GM23248 (cell line): Measurements from ENCODE around the gene NOXRED1. TPM values are rescaled to one million over a fixed set of nuclear protein-coding genes. Genes with fewer than 3 reads are reported as not detected.

Experiments used
- DNase-seq: peaks from one replicate; pipeline ENCODE4 v3.0.0-alpha.2; 2015
- H2AFZ ChIP-seq: fragments of 200-600 bp; sonication (generic); 2 replicates; pipeline ENCODE4 v1.6.1; 2016; ENCODE audit warnings: antibody characterized with exemption
- H3F3A ChIP-seq: fragments of 200-600 bp; sonication (generic); 2 replicates; pipeline ENCODE4 v1.6.1; 2016; ENCODE audit warnings: mild to moderate bottlenecking, antibody characterized with exemption, mixed run types; ENCODE audit not compliant: insufficient read depth
- H3K27ac ChIP-seq: fragments of 200-600 bp; sonication (generic); 2 replicates; pipeline ENCODE4 v1.5.1; 2016; ENCODE audit warnings: mild to moderate bottlenecking
- H3K27me3 ChIP-seq: fragments of 200-600 bp; sonication (generic); replicated peaks from 2 replicates; pipeline ENCODE4 v1.6.1; 2016; ENCODE audit warnings: mild to moderate bottlenecking; ENCODE audit not compliant: insufficient read depth
- H3K36me3 ChIP-seq: fragments of 200-600 bp; sonication (generic); 2 replicates; pipeline ENCODE4 v1.6.1; 2016; ENCODE audit warnings: low read depth, mild to moderate bottlenecking
- H3K4me1 ChIP-seq: fragments of 200-600 bp; sonication (generic); 2 replicates; pipeline ENCODE4 v1.6.1; 2016; ENCODE audit warnings: mild to moderate bottlenecking; ENCODE audit not compliant: insufficient read depth
- H3K4me2 ChIP-seq: fragments of 200-600 bp; sonication (generic); one replicate; pipeline ENCODE4 v1.6.1; 2016; ENCODE audit warnings: mild to moderate bottlenecking; ENCODE audit not compliant: unreplicated experiment
- H3K4me3 ChIP-seq: fragments of 200-600 bp; sonication (generic); 2 replicates; pipeline ENCODE4 v1.5.1; 2016; ENCODE audit warnings: mild to moderate bottlenecking
- H3K79me2 ChIP-seq: fragments of 200-600 bp; sonication (generic); 2 replicates; pipeline ENCODE4 v1.6.1; 2016; ENCODE audit warnings: mild to moderate bottlenecking; ENCODE audit not compliant: insufficient read depth
- H3K9ac ChIP-seq: fragments of 200-600 bp; sonication (generic); 2 replicates; pipeline ENCODE4 v1.6.1; 2016; ENCODE audit warnings: mild to moderate bottlenecking
- H3K9me2 ChIP-seq: fragments of 200-600 bp; sonication (generic); 2 replicates; pipeline ENCODE4 v1.6.1; 2016; ENCODE audit warnings: mixed run types, mild to moderate bottlenecking, moderate library complexity; ENCODE audit not compliant: insufficient read depth
- H3K9me3 ChIP-seq: fragments of 200-600 bp; sonication (generic); one replicate; pipeline ENCODE4 v1.6.1; 2017; ENCODE audit warnings: low read depth
- H4K20me1 ChIP-seq: fragments of 200-600 bp; sonication (generic); 2 replicates; pipeline ENCODE4 v1.6.0; 2016; ENCODE audit not compliant: insufficient read depth
- EZH2 ChIP-seq: fragments of 200-600 bp; sonication (generic); IDR thresholded peaks from 2 replicates; pipeline ENCODE4 v1.6.1; 2018; ENCODE audit warnings: antibody characterized with exemption, mild to moderate bottlenecking; ENCODE audit not compliant: insufficient read depth, poor library complexity, severe bottlenecking
- EZH2phosphoT487 ChIP-seq: fragments of 200-600 bp; sonication (generic); IDR thresholded peaks from 2 replicates; pipeline ENCODE4 v1.6.1; 2018; ENCODE audit warnings: antibody characterized with exemption, moderate library complexity, mild to moderate bottlenecking, low read depth; ENCODE audit not compliant: insufficient read depth
- WGBS, 2 experiments: methylation state at CpG; one replicate each; pipeline ENCODE4 v1.1.6; 2015 to 2017; ENCODE audit warnings: low lambda C conversion rate in 2 of 2, low coverage in 1 of 2; ENCODE audit errors: missing lambda C conversion rate in 2 of 2; 5-methylcytosine and 5-hydroxymethylcytosine counted together
- in situ Hi-C: fragments of 300-500 bp; cut with MboI; formaldehyde crosslinking; loops from 2 replicates; pipeline ENCODE4 v1.15.0; 2020
- polyA plus RNA-seq: library from polyadenylated mRNA; unstranded; fragments of >200 nt; fragmentation: Nextera tagmentation; extraction: Ambion mirVana; gene quantifications from 2 replicates; pipeline ENCODE4 v1.2.1, GENCODE V29; 2016
- small RNA-seq: library from RNA; depleted of rRNA; stranded (forward); fragments of <200 nt; gene quantifications from one replicate; pipeline ENCODE3, GENCODE V24; 2014; ENCODE audit warnings: low read depth, low replicate concordance
- total RNA-seq: library from RNA; depleted of rRNA; stranded (reverse); fragments of >200 nt; shearing (Covaris generic); gene quantifications from 2 replicates; pipeline ENCODE4 v1.2.3, GENCODE V29; 2014; rRNA removed

The NOXRED1 gene
- total and polyA plus RNA-seq, 2 experiments from 2014 or later = 0.31 TPM; not detected in 1

DNA sequence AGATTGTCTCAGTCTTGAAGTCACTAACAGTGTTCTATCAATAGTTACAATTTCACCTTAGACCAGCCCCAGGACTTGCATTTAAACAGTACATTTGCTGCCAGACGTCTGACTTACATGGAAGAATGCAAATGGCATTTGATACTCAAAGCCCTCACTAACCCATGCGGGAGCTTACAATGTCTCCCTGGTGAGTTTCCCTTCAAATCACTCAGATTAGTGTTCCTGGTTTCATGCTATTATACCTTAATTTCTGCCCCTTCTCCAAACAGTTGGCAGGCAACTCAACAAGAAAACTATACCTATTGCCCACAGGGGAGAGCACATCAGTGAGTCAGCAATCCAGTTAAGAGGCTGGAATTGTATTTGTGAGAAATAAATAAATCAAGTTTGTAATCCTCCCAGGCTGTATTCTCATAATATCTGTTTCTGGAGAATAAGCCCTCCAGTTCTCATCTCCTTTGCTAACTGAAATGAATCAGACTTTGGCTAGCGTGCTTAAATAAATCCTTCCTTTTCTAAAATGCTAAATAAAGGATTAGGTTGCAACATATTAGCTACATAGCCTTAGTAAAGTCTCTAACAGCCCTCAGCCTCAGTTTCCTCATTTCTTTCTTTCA lies 78.8 kb downstream of the NOXRED1 start:
- in situ Hi-C loops = no loop called here
- Histone ChIP-seq H3K9me3 (no peaks in the 10 kb centered on the region), H3K27ac (no peak overlapping the region), H3K4me2 (no peak overlapping the region), H4K20me1 (no peaks in the 10 kb centered on the region), H3K27me3 (no peaks in the 10 kb centered on the region), H3K79me2 (no peaks in the 10 kb centered on the region), H3K36me3 (no peaks in the 10 kb centered on the region), H3K4me3 (no peak overlapping the region), H3K9ac (no peak overlapping the region), H2AFZ (no peak overlapping the region), H3K9me2 (no peaks in the 10 kb centered on the region), H3F3A (no peaks in the 10 kb centered on the region), H3K4me1 (peaks cover 3% of the 10 kb centered on the region; the same call in 1 of the 2 replicates)
- WGBS, 2 experiments = 91 to 93% methylated on average over 3 of the region's 3 CpGs
- no peak for DNase-seq
- TF ChIP-seq EZH2 = no peak
- no peak for TF ChIP-seq EZH2phosphoT487

Small RNA genes lying within 50 kb of the gene (small RNA-seq; reads per million reads assigned to genes)
- not detected for gene RF00404

Other genes starting within 250 kb of the NOXRED1 start
- gene TMEM63C, start 241.7 kb downstream of the NOXRED1 start, total RNA-seq = not detected in 2 replicates
- not detected in 2 replicates for gene TMEM63C, start 241.7 kb downstream of the NOXRED1 start, polyA plus RNA-seq
- gene NGB, start 152.3 kb downstream of the NOXRED1 start, total RNA-seq = not detected in 2 replicates
- gene NGB, start 152.3 kb downstream of the NOXRED1 start, polyA plus RNA-seq = not detected in 2 replicates
- 21.0 and 28.3 TPM in 2 replicates for gene POMT2, start 102.6 kb downstream of the NOXRED1 start, total RNA-seq
- gene POMT2, start 102.6 kb downstream of the NOXRED1 start, polyA plus RNA-seq = 18.0 and 20.7 TPM in 2 replicates
- 26.1 and 26.2 TPM in 2 replicates for gene GSTZ1, start 102.5 kb downstream of the NOXRED1 start, total RNA-seq
- 9.7 and 14.9 TPM in 2 replicates for gene GSTZ1, start 102.5 kb downstream of the NOXRED1 start, polyA plus RNA-seq
- 7.5 and 7.7 TPM in 2 replicates for gene TMED8, start 46.4 kb downstream of the NOXRED1 start, total RNA-seq
- gene TMED8, start 46.4 kb downstream of the NOXRED1 start, polyA plus RNA-seq = 3.1 and 3.2 TPM in 2 replicates
- 1.4 and 2.8 TPM in 2 replicates for gene SAMD15, start 46.1 kb downstream of the NOXRED1 start, total RNA-seq
- 0.95 and 1.3 TPM in 2 replicates for gene SAMD15, start 46.1 kb downstream of the NOXRED1 start, polyA plus RNA-seq
- 25.0 and 59.8 TPM in 2 replicates for gene VIPAS39, start 34.1 kb upstream of the NOXRED1 start, total RNA-seq
- 14.9 TPM in 2 replicates for gene VIPAS39, start 34.1 kb upstream of the NOXRED1 start, polyA plus RNA-seq
- 122 and 137 TPM in 2 replicates for gene AHSA1, start 34.6 kb upstream of the NOXRED1 start, total RNA-seq
- 130 TPM in 2 replicates for gene AHSA1, start 34.6 kb upstream of the NOXRED1 start, polyA plus RNA-seq
- 2.6 TPM in 1 of 2 replicates, not detected in the other for gene ISM2, start 75.3 kb upstream of the NOXRED1 start, total RNA-seq
- gene ISM2, start 75.3 kb upstream of the NOXRED1 start, polyA plus RNA-seq = 0.11 TPM in 1 of 2 replicates, not detected in the other
- 45.6 and 50.2 TPM in 2 replicates for gene SPTLC2, start 193.1 kb upstream of the NOXRED1 start, total RNA-seq
- gene SPTLC2, start 193.1 kb upstream of the NOXRED1 start, polyA plus RNA-seq = 38.1 and 44.7 TPM in 2 replicates